A673 (cell line): Measurements from ENCODE around the gene TCEA3.

Experiments used
- CTCF ChIP-seq: fragments of 300-800, 200-600 bp; sonication (generic); conservative IDR thresholded peaks from 2 replicates; pipeline ENCODE4 v1.5.1; 2017; ENCODE audit warnings: low read depth, mild to moderate bottlenecking, antibody characterized with exemption, low read length, moderate library complexity, mixed read lengths
- EZH2 ChIP-seq: fragments of 200-600 bp; sonication (generic); IDR thresholded peaks from 2 replicates; pipeline ENCODE4 v1.6.1; 2017; ENCODE audit warnings: borderline replicate concordance, low read depth, mild to moderate bottlenecking, mixed read lengths, antibody characterized with exemption, low read length; ENCODE audit not compliant: poor library complexity, severe bottlenecking

DNA sequence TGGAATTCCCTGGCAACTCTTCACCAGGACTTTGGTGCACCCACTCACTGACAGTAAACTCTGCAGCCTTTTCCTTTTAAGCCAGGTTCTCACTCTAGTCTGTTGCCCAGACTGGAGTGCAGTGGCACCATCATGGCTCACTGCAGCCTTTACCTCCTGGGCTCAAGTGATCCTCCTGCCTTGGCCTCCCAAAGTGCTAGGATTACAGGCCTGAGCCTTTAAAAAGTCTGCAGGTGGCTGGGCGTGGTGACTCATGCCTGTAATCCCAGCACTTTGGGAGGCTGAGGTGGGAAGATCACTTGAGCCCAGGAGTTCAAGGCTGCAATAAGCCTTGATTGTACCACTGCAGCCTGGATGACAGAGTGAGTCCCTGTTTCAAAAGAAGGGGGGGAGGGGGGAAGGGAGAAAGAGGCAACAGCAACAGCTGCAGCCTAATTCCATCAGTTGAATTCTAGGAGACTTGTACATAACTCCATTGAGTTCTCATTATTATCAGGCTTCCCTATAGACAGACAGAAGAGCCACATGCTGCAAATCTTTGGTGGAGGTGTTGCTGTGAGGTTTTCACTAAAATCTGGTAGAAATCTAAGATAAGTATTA lies 72.4 kb downstream of the TCEA3 start:
- TF ChIP-seq CTCF = no peak
- TF ChIP-seq EZH2 = no peak
